Glutamatergic neuron (in vitro differentiated cells): ENCODE results near the gene FNTB. TPM values are rescaled to one million over a fixed set of nuclear protein-coding genes. Genes with fewer than 3 reads are reported as not detected.
"Not testable (repeated sequence)": the region's sequence is repeated elsewhere in the genome, so short reads cannot be mapped to it uniquely, and the experiment has no call there.

ENCODE experiments used
- DNase-seq: peaks from one replicate; pipeline ENCODE4 v3.0.0; 2022
- H3K27ac Mint-ChIP-seq: one replicate; pipeline ENCODE4 v1.8.0; 2020; ENCODE audit warnings: mild to moderate bottlenecking, mixed read lengths, inconsistent platforms; ENCODE audit not compliant: unreplicated experiment
- H3K27me3 Mint-ChIP-seq: one replicate; pipeline ENCODE4 v1.8.0; 2020; ENCODE audit warnings: mild to moderate bottlenecking, moderate library complexity, mixed read lengths, inconsistent platforms; ENCODE audit not compliant: unreplicated experiment
- H3K36me3 Mint-ChIP-seq: one replicate; pipeline ENCODE4 v1.8.0; 2020; ENCODE audit warnings: mild to moderate bottlenecking, mixed read lengths, inconsistent platforms; ENCODE audit not compliant: unreplicated experiment
- H3K4me1 Mint-ChIP-seq: one replicate; pipeline ENCODE4 v1.8.0; 2020; ENCODE audit warnings: mild to moderate bottlenecking, low read depth, mixed read lengths, inconsistent platforms; ENCODE audit not compliant: unreplicated experiment
- H3K4me3 Mint-ChIP-seq: one replicate; pipeline ENCODE4 v1.8.0; 2020; ENCODE audit warnings: mild to moderate bottlenecking, mixed read lengths, inconsistent platforms; ENCODE audit not compliant: unreplicated experiment
- H3K9me3 Mint-ChIP-seq: one replicate; pipeline ENCODE4 v1.8.0; 2020; ENCODE audit warnings: mild to moderate bottlenecking, moderate library complexity, mixed read lengths, inconsistent platforms; ENCODE audit not compliant: unreplicated experiment
- CTCF ChIP-seq: fragments of 200-600 bp; sonication (generic); IDR thresholded peaks from one replicate; pipeline ENCODE4 v1.5.0; 2021; ENCODE audit not compliant: partially characterized antibody, unreplicated experiment
- total RNA-seq: library from RNA; stranded (reverse); fragmentation: NEBNext Ultra II Directional; extraction: Animal tissue kit (Norgen Biotek cat#: 25700); gene quantifications from one replicate; pipeline ENCODE4 v1.2.1, GENCODE V29; 2021; ENCODE audit not compliant: unreplicated experiment

The FNTB gene
- total RNA-seq, 1 donor from 2014 or later = 15.2 TPM

GRCh38 chr14:65082930-65083329 is 96.2 kb downstream of the FNTB start:
- Mint-ChIP-seq H3K27ac (no peak overlapping the region), H3K27me3 (no peaks in the 10 kb centered on the region)
- DNase-seq = no peak

GRCh38 chr14:65084554-65085505 is 98.1 kb downstream of the FNTB start:
- Mint-ChIP-seq H3K27me3 (no peaks in the 10 kb centered on the region), H3K4me1 (peaks cover 3% of the 10 kb centered on the region), H3K4me3 (no peak overlapping the region), H3K27ac (no peak overlapping the region), H3K9me3 (peaks cover 6% of the 10 kb centered on the region), H3K36me3 (peaks cover 41% of the 10 kb centered on the region)
- DNase-seq = no peak
- no peak for TF ChIP-seq CTCF

More at GRCh38 chr14:65082930-65083329, 96.2 kb downstream of the FNTB start:
- TF ChIP-seq CTCF = no peak
- no peak overlapping the region for H3K4me3 Mint-ChIP-seq
- peaks cover 28% of the 10 kb centered on the region for H3K36me3 Mint-ChIP-seq
- H3K4me1 Mint-ChIP-seq = peaks cover 3% of the 10 kb centered on the region
- H3K9me3 Mint-ChIP-seq = peaks cover 7% of the 10 kb centered on the region

GRCh38 chr14:65086686-65087085 is 100.0 kb downstream of the FNTB start:
- not testable (repeated sequence) for H3K4me1 Mint-ChIP-seq, H3K27me3 Mint-ChIP-seq, DNase-seq, H3K9me3 Mint-ChIP-seq, H3K27ac Mint-ChIP-seq, H3K4me3 Mint-ChIP-seq
- H3K36me3 Mint-ChIP-seq = peaks cover 45% of the 10 kb centered on the region

- not testable (repeated sequence) for H3K27me3 Mint-ChIP-seq, DNase-seq, H3K27ac Mint-ChIP-seq, H3K4me3 Mint-ChIP-seq, H3K4me1 Mint-ChIP-seq, H3K9me3 Mint-ChIP-seq
- peaks cover 46% of the 10 kb centered on the region for H3K36me3 Mint-ChIP-seq
Observed at GRCh38 chr14:65087835-65088234, 101.1 kb downstream of the FNTB start.

- no peak for DNase-seq
- Mint-ChIP-seq H3K4me1 (no peaks in the 10 kb centered on the region), H3K9me3 (peaks cover 9% of the 10 kb centered on the region), H3K27ac (no peak overlapping the region), H3K36me3 (peaks cover 25% of the 10 kb centered on the region), H3K27me3 (no peaks in the 10 kb centered on the region), H3K4me3 (no peak overlapping the region)
- no peak for TF ChIP-seq CTCF
Observed at GRCh38 chr14:65092349-65092748, 105.7 kb downstream of the FNTB start.

GRCh38 chr14:65095633-65096205 is 109.0 kb downstream of the FNTB start:
- Mint-ChIP-seq H3K4me3 (no peak overlapping the region), H3K4me1 (no peaks in the 10 kb centered on the region), H3K27me3 (no peaks in the 10 kb centered on the region), H3K36me3 (peaks cover 5% of the 10 kb centered on the region), H3K9me3 (peaks cover 3% of the 10 kb centered on the region), H3K27ac (no peak overlapping the region)
- DNase-seq = no peak
- no peak for TF ChIP-seq CTCF
